Measurements from ENCODE around the gene CD84.

Gene CD84

GRCh38 chr1:160575112-160575664 lies 4.1 kb downstream of the CD84 start:
- no peaks in the 10 kb centered on the region for H3K9me2 ChIP-seq (replicated peaks; ENCODE audit: insufficient read depth, low read length)
- no peak overlapping the region for H3K27ac ChIP-seq (ENCODE audit: low read depth, low read length)
- H3K27me3 ChIP-seq (ENCODE audit: low read length): no peaks in the 10 kb centered on the region
- H4K20me1 ChIP-seq (ENCODE audit: low read depth, low read length): no peaks in the 10 kb centered on the region
- H3K4me2 ChIP-seq (ENCODE audit: low read depth, low read length, poor library complexity, severe bottlenecking): no peak overlapping the region
- H3F3A ChIP-seq (ENCODE audit: insufficient read depth): no peaks in the 10 kb centered on the region
- TF ChIP-seq, protein P1, sequence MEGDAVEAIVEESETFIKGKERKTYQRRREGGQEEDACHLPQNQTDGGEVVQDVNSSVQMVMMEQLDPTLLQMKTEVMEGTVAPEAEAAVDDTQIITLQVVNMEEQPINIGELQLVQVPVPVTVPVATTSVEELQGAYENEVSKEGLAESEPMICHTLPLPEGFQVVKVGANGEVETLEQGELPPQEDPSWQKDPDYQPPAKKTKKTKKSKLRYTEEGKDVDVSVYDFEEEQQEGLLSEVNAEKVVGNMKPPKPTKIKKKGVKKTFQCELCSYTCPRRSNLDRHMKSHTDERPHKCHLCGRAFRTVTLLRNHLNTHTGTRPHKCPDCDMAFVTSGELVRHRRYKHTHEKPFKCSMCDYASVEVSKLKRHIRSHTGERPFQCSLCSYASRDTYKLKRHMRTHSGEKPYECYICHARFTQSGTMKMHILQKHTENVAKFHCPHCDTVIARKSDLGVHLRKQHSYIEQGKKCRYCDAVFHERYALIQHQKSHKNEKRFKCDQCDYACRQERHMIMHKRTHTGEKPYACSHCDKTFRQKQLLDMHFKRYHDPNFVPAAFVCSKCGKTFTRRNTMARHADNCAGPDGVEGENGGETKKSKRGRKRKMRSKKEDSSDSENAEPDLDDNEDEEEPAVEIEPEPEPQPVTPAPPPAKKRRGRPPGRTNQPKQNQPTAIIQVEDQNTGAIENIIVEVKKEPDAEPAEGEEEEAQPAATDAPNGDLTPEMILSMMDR (IDR thresholded peaks at IDR 0.05; ENCODE audit: insufficient read depth, low read length, poor library complexity, severe bottlenecking): no peak
- TF ChIP-seq EZH2phosphoT487 (conservative IDR thresholded peaks at IDR 0.05; ENCODE audit: low read length): no peak
- H3K9ac ChIP-seq (ENCODE audit: low read length): no peak overlapping the region
- no peak overlapping the region for H3K4me3 ChIP-seq (ENCODE audit: insufficient read depth, low read length, poor library complexity, severe bottlenecking)
- no peaks in the 10 kb centered on the region for H3K36me3 ChIP-seq (ENCODE audit: low read length)
- H3K9me3 ChIP-seq (ENCODE audit: insufficient read depth, low read length): no peaks in the 10 kb centered on the region
- no peaks in the 10 kb centered on the region for H3K79me2 ChIP-seq (ENCODE audit: insufficient read depth, low read length)
- no peak overlapping the region for H2AFZ ChIP-seq (ENCODE audit: low read depth, low read length, severe bottlenecking)

GRCh38 chr1:160570840-160571239 lies 8.5 kb downstream of the CD84 start:
- Histone ChIP-seq H3K36me3 (ENCODE audit: low read length) (no peaks in the 10 kb centered on the region), H3K27ac (ENCODE audit: low read depth, low read length) (no peak overlapping the region), H2AFZ (ENCODE audit: low read depth, low read length, severe bottlenecking) (no peak overlapping the region), H3K79me2 (ENCODE audit: insufficient read depth, low read length) (no peaks in the 10 kb centered on the region), H3K27me3 (ENCODE audit: low read length) (no peaks in the 10 kb centered on the region), H3K9me3 (ENCODE audit: insufficient read depth, low read length) (no peaks in the 10 kb centered on the region), H3K4me3 (ENCODE audit: insufficient read depth, low read length, poor library complexity, severe bottlenecking) (no peak overlapping the region), H4K20me1 (ENCODE audit: low read depth, low read length) (no peaks in the 10 kb centered on the region), H3K9me2 (replicated peaks; ENCODE audit: insufficient read depth, low read length) (no peaks in the 10 kb centered on the region), H3F3A (ENCODE audit: insufficient read depth) (no peaks in the 10 kb centered on the region), H3K4me2 (ENCODE audit: low read depth, low read length, poor library complexity, severe bottlenecking) (no peak overlapping the region), H3K9ac (ENCODE audit: low read length) (no peak overlapping the region)
- no peak for TF ChIP-seq EZH2phosphoT487 (conservative IDR thresholded peaks at IDR 0.05; ENCODE audit: low read length)
- TF ChIP-seq, protein P1 (IDR thresholded peaks at IDR 0.05; ENCODE audit: insufficient read depth, low read length, poor library complexity, severe bottlenecking): no peak

GRCh38 chr1:160569806-160570205 lies 9.5 kb downstream of the CD84 start:
- H3K4me2 ChIP-seq (ENCODE audit: low read depth, low read length, poor library complexity, severe bottlenecking): no peak overlapping the region
- H3K9ac ChIP-seq (ENCODE audit: low read length): no peak overlapping the region
- H4K20me1 ChIP-seq (ENCODE audit: low read depth, low read length): no peaks in the 10 kb centered on the region
- H3K9me2 ChIP-seq (replicated peaks; ENCODE audit: insufficient read depth, low read length): no peaks in the 10 kb centered on the region
- no peaks in the 10 kb centered on the region for H3K36me3 ChIP-seq (ENCODE audit: low read length)
- no peaks in the 10 kb centered on the region for H3K79me2 ChIP-seq (ENCODE audit: insufficient read depth, low read length)
- no peak overlapping the region for H3K4me3 ChIP-seq (ENCODE audit: insufficient read depth, low read length, poor library complexity, severe bottlenecking)
- no peaks in the 10 kb centered on the region for H3K27me3 ChIP-seq (ENCODE audit: low read length)
- H2AFZ ChIP-seq (ENCODE audit: low read depth, low read length, severe bottlenecking): no peak overlapping the region
- no peak overlapping the region for H3K27ac ChIP-seq (ENCODE audit: low read depth, low read length)
- no peaks in the 10 kb centered on the region for H3F3A ChIP-seq (ENCODE audit: insufficient read depth)
- no peaks in the 10 kb centered on the region for H3K9me3 ChIP-seq (ENCODE audit: insufficient read depth, low read length)
- TF ChIP-seq, protein P1 (IDR thresholded peaks at IDR 0.05; ENCODE audit: insufficient read depth, low read length, poor library complexity, severe bottlenecking): no peak
- no peak for TF ChIP-seq EZH2phosphoT487 (conservative IDR thresholded peaks at IDR 0.05; ENCODE audit: low read length)
